ENCODE results near the gene IQSEC1.

- TF ChIP-seq POLR2A (IDR thresholded peaks at IDR 0.05; ENCODE audit: low read depth, low read length) (no peak), TAF1 (IDR thresholded peaks at IDR 0.05; ENCODE audit: low read depth, low read length) (no peak), POLR2AphosphoS5 (IDR thresholded peaks at IDR 0.05; ENCODE audit: low read depth, low read length) (no peak), PAX5 (IDR thresholded peaks at IDR 0.05; ENCODE audit: insufficient read depth, low read length, severe bottlenecking) (no peak)
Measured at GRCh38 chr3:12877040-12877439, 196.2 kb downstream of the IQSEC1 start.
